GM21528 (cell line): Measurements from ENCODE around the gene UBQLN3.

Experiments used
- ATAC-seq: cut with Tn5 transposase; IDR thresholded peaks from one replicate; pipeline ENCODE4 v1.9.1; 2021; ENCODE audit warnings: mild to moderate bottlenecking, moderate library complexity; ENCODE audit not compliant: unreplicated experiment, low FRiP score

Gene UBQLN3

DNA sequence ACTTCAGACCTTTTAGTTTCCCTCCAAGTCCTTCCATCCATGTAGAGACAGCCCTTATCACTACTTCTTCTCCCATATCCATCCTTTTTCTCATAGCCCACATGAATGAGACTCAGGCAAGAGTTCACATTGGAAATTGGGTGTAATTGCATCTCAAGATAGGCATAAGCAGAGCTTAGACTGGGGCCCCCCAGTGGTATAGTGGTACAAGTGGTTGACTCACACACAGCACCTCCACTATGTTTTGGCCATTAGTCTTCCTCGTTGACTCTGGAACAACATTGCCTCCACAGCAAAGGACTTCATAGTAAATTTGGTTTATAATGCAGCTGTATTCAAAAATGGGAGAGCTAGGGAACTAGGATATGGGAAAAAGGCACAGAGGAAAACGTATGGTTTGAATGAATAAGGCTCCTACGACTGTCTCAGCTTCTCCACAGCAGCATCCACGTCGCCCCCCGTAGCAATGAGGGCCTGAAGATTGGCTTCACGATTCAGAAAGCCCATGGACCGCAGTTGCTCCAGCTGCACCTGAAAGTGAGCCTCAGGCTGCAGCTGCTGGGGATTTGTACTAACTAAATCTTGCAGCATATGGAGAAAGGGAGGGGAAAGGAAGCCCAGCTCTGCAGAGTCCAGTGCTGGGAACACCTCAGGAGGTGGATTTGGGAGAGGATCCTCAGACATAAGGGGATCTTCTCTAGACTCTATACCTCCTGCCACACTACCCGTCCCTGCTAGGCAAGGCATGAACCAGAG, 2.4 kb downstream of the UBQLN3 start:
- ATAC-seq: no peak

- no peak for ATAC-seq
Measured at GRCh38 chr11:5505363-5506048, 4.3 kb downstream of the UBQLN3 start.

- ATAC-seq: no peak
Measured at GRCh38 chr11:5504403-5504921, 5.3 kb downstream of the UBQLN3 start.

GRCh38 chr11:5500393-5500801, 9.4 kb downstream of the UBQLN3 start:
- no peak for ATAC-seq

DNA sequence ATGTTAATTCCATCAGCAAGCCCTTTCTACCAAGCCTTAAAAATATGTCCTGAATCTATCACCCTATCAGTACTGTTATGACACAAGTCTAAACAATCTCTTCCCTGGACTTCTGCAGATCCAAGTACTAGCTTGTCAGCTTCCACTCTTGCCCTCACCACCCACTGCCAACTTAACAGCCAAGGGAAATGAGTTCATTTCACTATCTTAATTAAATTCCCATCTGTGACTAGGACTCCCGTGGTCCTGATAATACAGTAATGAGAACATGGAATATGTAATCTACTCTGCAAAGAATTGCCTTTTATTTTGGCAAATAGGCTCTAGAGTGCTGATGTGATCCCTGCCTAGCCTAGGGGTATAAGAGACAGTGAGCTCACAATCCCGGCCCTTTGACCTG, 10.1 kb downstream of the UBQLN3 start:
- ATAC-seq: no peak

GRCh38 chr11:5489576-5490357, 20.0 kb downstream of the UBQLN3 start:
- ATAC-seq: no peak

GRCh38 chr11:5488798-5489399, 20.9 kb downstream of the UBQLN3 start:
- ATAC-seq: no peak

- ATAC-seq: no peak
Measured at GRCh38 chr11:5488385-5488784, 21.4 kb downstream of the UBQLN3 start, which contains the start of gene OR52D1. TSS of gene OR52D1 (plus strand) at chr11:5488685. CDS start at chr11:5488707, 22 bp downstream.

GRCh38 chr11:5486421-5486820, 23.3 kb downstream of the UBQLN3 start:
- ATAC-seq: no peak

- ATAC-seq: no peak
Measured at GRCh38 chr11:5486003-5486402, 23.8 kb downstream of the UBQLN3 start.

GRCh38 chr11:5476186-5476819, 33.5 kb downstream of the UBQLN3 start:
- ATAC-seq: peak; percentile 76

DNA sequence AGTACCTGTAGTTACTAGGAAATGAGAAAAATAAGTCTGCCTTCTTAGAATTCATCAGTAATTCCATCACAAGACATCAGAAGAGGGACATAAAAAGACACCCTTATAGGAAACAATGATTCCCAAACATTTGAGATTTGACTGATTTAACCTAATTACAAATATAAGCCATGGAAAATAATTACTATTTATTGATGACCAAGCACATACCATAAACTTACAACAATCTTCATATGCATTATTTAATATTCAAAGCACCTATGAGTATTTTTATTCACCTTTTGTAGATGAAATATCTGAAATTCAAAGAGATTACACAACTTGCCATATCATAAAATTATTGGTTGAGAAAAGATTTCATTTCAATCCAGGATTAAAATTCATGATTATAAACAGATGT, 35.8 kb downstream of the UBQLN3 start:
- no peak for ATAC-seq

GRCh38 chr11:5467527-5467926, 42.2 kb downstream of the UBQLN3 start:
- no peak for ATAC-seq

- no peak for ATAC-seq
Measured at GRCh38 chr11:5460983-5461621, 48.7 kb downstream of the UBQLN3 start.
